AG04450 (cell line): Measurements from ENCODE around the gene DNAH3. TPM values are rescaled to one million over a fixed set of nuclear protein-coding genes. Genes with fewer than 3 reads are reported as not detected.
A peak's percentile ranks its signal among the peaks of the same experiment; 100 is the strongest.
"Not testable (repeated sequence)": the region's sequence is repeated elsewhere in the genome, so short reads cannot be mapped to it uniquely, and the experiment has no call there.

Source experiments
- CTCF ChIA-PET: fragments of 300-600, 350-600 bp; formaldehyde crosslinking; extraction: SDS; loops from one replicate; lab custom pipeline; 2022; ENCODE audit warnings: antibody characterized with exemption, inconsistent platforms; lab: Charles Lee
- POLR2A ChIA-PET: fragments of 350-600 bp; formaldehyde crosslinking; extraction: SDS; loops from one replicate; lab custom pipeline; 2021; ENCODE audit warnings: antibody characterized with exemption, inconsistent platforms; lab: Yijun Ruan, JAX
- DNase-seq: peaks from one replicate; pipeline ENCODE4 v3.0.0-alpha.2; 2011; ENCODE audit warnings: low read depth, low spot score
- H3K27ac ChIP-seq: one replicate; pipeline ENCODE4 v1.5.1; 2012; ENCODE audit warnings: low read depth, low read length, control low read depth
- H3K27me3 ChIP-seq: one replicate; pipeline ENCODE4 v1.6.0; 2012; ENCODE audit warnings: low read length; ENCODE audit not compliant: control insufficient read depth, insufficient read depth
- H3K4me3 ChIP-seq: 2 replicates; pipeline ENCODE4 v1.5.1; 2011; ENCODE audit warnings: mild to moderate bottlenecking, low read depth, low read length, control low read depth
- H3K9me3 ChIP-seq: 2 replicates; pipeline ENCODE4 v1.5.1; 2012; ENCODE audit warnings: low read length; ENCODE audit not compliant: control insufficient read depth, insufficient read depth
- polyA plus RNA-seq: library from polyadenylated mRNA; depleted of rRNA; stranded (reverse); fragments of >200 nt; gene quantifications from 2 replicates; pipeline ENCODE4 v1.2.3, GENCODE V29; 2011
- TF ChIP-seq, protein P1 (sequence below): IDR thresholded peaks from 2 replicates; pipeline ENCODE4 v1.5.1; 2011; ENCODE audit warnings: low read depth, low read length, control low read depth, inconsistent platforms

Gene DNAH3
- polyA plus RNA-seq, 1 experiment = not detected

DNA sequence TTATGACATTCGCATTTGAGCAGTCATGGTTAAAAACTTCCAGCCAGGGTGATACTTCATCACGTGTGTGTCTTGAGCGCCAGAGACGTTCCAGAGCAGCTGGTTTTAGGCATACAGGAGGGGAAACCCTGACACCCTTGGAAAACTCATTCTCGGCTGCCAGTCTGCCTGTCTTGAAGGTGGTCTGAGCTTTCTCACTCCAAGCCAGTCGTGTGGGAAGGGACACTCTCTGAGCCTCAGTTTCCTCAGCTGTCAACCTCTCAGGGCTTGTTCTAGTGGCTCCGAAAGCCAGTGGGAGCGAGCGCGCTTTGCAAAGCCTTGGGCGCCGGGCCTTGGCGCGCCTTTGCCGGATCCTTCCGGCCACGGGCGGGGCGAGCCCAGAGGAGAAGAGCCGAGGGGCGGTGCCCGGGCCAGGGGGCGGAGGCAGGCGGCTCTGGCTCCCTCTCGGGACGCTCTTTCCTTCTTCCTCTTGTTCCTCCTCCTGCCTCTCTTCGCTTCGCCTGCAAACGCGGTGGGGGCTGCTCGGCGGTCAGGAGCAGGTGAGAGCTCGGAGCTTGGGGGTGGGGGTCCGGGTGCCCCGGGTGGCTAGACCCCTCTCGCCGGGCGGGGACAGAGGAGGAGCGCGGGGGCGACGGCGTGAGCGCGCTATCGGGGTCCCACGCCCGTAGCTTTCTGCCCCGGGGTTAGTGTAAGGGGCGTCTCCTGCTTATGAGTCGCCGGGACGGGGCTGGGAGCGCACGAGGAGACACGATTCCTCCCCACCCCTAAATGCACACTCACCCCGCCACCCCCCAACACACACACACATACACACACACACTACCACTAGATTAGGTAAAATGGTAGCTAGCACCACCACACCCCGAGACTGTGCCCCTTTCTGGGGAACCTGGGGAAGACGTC, 7.8 kb upstream of the DNAH3 start, which contains the start of gene LDAF1:
Gene LDAF1, plus strand, starts transcription at position 467 of the 903 bp plus-strand sequence. CDS start 2,509 bp downstream, outside the sequence.
- CTCF ChIA-PET = interaction anchor here (0.6 to 6.3 kb wide), 8 partner anchors 9 to 308 kb away, joined by 3 to 88 read pairs (median 10); no protein-coding TSS in a partner anchor
- POLR2A ChIA-PET = interaction anchor here (2.0 to 3.9 kb wide), 2 partner anchors 9 to 143 kb away, joined by 6 to 23 read pairs; no protein-coding TSS in a partner anchor
- TF ChIP-seq, protein P1, sequence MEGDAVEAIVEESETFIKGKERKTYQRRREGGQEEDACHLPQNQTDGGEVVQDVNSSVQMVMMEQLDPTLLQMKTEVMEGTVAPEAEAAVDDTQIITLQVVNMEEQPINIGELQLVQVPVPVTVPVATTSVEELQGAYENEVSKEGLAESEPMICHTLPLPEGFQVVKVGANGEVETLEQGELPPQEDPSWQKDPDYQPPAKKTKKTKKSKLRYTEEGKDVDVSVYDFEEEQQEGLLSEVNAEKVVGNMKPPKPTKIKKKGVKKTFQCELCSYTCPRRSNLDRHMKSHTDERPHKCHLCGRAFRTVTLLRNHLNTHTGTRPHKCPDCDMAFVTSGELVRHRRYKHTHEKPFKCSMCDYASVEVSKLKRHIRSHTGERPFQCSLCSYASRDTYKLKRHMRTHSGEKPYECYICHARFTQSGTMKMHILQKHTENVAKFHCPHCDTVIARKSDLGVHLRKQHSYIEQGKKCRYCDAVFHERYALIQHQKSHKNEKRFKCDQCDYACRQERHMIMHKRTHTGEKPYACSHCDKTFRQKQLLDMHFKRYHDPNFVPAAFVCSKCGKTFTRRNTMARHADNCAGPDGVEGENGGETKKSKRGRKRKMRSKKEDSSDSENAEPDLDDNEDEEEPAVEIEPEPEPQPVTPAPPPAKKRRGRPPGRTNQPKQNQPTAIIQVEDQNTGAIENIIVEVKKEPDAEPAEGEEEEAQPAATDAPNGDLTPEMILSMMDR = no peak
- Histone ChIP-seq H3K27ac (peak within 1 kb of the TSS; percentile 78), H3K27me3 (no peaks in the 10 kb centered on the region), H3K9me3 (no peaks in the 10 kb centered on the region; the same call in 1 of the 2 replicates), H3K4me3 (peak within 1 kb of the TSS; percentile 77)
- DNase-seq = no peak

DNA sequence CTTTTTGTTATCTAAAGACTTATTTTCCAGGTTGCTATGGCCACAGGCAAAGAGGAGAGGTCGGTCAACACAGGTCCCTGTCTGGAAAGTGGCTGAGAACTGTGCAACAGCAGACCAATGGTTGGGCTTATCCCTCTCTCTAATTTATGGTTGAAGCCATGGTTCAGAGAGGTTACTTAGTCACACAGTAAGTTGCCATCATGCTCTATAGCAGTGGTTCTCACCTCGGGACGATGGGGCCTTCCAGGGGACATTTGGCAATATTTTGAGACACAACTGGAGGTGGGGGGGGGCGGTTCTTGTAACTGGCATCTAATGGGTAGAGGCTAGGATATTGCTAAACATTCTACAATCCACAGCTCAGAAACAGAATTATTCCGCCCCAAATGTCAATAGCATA, 7.0 kb upstream of the DNAH3 start:
- Histone ChIP-seq H3K4me3 (no peak overlapping the region), H3K9me3 (no peaks in the 10 kb centered on the region; the same call in 1 of the 2 replicates), H3K27ac (peak overlapping the region; percentile 78), H3K27me3 (no peaks in the 10 kb centered on the region)
- TF ChIP-seq, protein P1 = no peak
- ChIA-PET CTCF (interaction anchor here (0.6 to 6.3 kb wide), 12 partner anchors 10 to 1497 kb away, joined by 3 to 88 read pairs (median 6); no protein-coding TSS in a partner anchor), POLR2A (interaction anchor here (1.0 to 3.9 kb wide), 4 partner anchors 10 to 257 kb away, joined by 3 to 23 read pairs (median 4); partner anchors contain the start of genes DCUN1D3 and LYRM1)
- no peak for DNase-seq

DNA sequence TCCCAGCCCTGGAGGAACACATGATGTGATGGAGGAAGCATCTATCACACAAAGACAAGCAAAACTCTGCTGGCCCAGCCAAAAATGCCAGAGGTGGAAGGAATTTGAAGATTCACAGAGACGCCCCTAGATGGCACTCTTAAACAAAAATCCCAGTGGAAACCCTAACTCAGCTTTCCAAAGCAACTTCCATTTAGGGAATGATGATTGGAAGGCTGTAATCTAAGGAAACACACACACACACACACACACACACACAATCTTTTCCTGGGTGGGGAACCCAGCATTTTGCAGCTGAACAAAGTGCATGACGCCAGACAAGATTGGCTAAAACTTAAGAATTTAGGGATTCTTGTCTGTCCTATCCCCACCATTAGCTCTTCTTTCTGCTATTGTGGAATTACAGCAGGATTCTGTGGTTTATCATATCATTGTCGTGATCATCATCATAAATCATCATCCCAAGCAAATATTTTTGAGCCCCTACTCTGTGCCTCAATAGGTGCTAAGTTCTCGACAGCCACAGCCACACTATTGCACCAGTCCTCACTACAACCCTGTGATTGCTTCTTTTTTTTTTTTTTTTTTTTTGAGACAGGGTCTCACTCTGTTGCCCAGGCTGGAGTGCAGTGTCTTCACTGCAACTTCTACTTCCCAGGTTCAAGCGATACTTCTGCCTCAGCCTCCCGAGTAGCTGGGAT, 6.3 kb upstream of the DNAH3 start:
- Histone ChIP-seq H3K4me3 (no peak overlapping the region), H3K27ac (no peak overlapping the region), H3K9me3 (no peaks in the 10 kb centered on the region; the same call in 1 of the 2 replicates), H3K27me3 (no peaks in the 10 kb centered on the region)
- CTCF ChIA-PET = interaction anchor here (0.6 to 6.3 kb wide), 16 partner anchors 10 to 1498 kb away, joined by 3 to 88 read pairs (median 6); partner anchors contain the start of gene CRYM
- POLR2A ChIA-PET = interaction anchor here (0.6 to 3.9 kb wide), 4 partner anchors 56 to 279 kb away, joined by 3 to 23 read pairs (median 3); partner anchors contain the start of genes DCUN1D3 and LYRM1
- TF ChIP-seq, protein P1 = peak; percentile 77
- no peak for DNase-seq

DNA sequence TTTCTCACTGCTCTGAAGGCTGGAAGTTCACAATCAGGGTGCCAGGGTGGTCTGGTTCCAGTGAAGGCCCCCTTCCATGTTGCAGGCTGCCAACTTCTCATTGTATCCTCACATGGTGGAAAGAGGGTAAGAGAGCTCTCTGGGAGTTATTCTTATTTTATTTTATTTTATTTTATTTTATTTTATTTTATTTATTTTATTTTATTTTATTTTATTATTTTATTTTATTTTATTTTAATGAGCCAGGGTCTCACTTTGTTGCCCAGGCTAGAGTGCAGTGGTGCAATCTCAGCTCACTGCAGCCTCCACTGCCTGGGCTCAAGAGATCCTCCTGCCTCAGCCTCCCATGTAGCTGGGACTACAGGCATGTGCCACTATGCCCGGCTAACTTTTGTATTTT, 5.4 kb upstream of the DNAH3 start:
- not testable (repeated sequence) for H3K4me3 ChIP-seq, H3K27me3 ChIP-seq, DNase-seq, H3K27ac ChIP-seq, H3K9me3 ChIP-seq
- POLR2A ChIA-PET = interaction anchor here (3.9 kb wide), 1 partner anchor 146 kb away, joined by 23 read pairs; no protein-coding TSS in a partner anchor
- CTCF ChIA-PET = interaction anchor here (1.0 to 6.3 kb wide), 5 partner anchors 11 to 146 kb away, joined by 4 to 88 read pairs (median 7); partner anchors contain the start of gene CRYM

DNA sequence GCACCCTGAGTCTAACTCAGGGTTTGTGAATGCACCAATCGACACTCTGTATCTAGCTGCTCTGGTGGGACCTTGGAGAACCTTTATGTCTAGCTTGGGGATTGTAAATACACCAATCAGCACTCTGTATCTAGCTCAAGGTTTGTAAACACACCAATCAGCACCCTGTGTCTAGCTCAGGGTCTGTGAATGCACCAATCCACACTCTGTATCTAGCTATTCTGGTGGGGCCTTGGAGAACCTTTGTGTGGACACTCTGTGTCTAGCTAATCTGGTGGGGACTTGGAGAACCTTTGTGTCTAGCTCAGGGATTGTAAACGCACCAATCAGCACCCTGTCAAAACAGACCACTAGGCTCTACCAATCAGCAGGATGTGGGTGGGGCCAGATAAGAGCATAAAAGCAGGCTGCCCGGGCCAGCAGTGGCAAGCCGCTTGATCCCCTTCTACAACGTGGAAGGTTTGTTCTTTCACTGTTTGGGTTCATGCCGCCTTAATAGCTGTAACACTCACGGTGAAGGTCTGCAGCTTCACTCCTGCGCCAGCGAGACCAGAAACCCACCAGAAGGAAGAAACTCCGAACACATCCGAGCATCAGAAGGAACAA, 2.6 kb upstream of the DNAH3 start:
- H3K9me3 ChIP-seq, H3K27ac ChIP-seq, POLR2A ChIA-PET, DNase-seq, H3K4me3 ChIP-seq, H3K27me3 ChIP-seq: not testable (repeated sequence)
- CTCF ChIA-PET = interaction anchor here (1.3 to 1.8 kb wide), 2 partner anchors 147 to 304 kb away, joined by 4 to 7 read pairs; no protein-coding TSS in a partner anchor

DNA sequence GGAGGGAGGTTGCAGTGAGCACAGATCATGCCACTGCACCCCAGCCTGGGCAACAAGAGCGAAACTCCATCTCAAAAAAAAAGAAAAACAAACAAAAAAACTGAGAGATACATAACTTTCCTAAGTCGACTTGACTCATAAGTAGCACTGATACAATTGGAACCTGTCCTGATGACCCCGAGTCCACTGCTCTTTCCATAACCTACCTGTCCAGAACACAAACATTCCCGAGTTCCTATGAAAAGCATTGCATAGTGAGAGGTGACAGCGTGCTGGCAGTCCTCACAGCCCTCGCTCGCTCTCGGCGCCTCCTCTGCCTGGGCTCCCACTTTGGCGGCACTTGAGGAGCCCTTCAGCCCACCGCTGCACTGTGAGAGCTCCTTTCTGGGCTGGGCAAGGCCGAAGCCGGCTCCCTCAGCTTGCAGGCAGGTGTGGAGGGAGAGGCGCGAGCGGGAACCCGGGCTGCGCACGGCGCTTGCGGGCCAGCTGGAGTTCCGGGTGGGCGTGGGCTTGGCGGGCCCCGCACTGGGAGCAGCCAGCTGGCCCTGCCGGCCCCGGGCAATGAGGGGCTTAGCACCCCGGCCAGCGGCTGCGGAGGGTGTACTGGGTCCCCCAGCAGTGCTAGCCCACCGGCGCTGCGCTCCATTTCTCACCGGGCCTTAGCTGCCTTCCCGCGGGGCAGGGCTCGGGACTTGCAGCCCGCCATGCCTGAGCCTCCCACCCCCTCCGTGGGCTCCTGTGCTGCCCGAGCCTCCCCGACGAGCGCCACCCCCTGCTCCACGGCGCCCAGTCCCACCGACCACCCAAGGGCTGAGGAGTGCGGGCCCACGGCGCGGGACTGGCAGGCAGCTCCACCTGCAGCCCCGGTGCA, 1.7 kb upstream of the DNAH3 start:
- CTCF ChIA-PET, POLR2A ChIA-PET: not testable (repeated sequence)

More for the DNA sequence above, 1.7 kb upstream of the DNAH3 start:
- not testable (repeated sequence) for H3K27ac ChIP-seq, DNase-seq, H3K4me3 ChIP-seq, H3K27me3 ChIP-seq, H3K9me3 ChIP-seq
